ENCODE data around the gene DBT.

GRCh38 chr1:100145116-100145515 lies 104.5 kb downstream of the DBT start:
- TF ChIP-seq POLR2A (IDR thresholded peaks at IDR 0.05): no peak
- no peak for TF ChIP-seq CTCF (IDR thresholded peaks at IDR 0.05)

Measured in lower leg skin (tissue), 3 donors.